HCT116 (cell line): ENCODE measurements around the gene GCSAM. TPM values are rescaled to one million over a fixed set of nuclear protein-coding genes. Genes with fewer than 3 reads are reported as not detected.

ENCODE experiments used
- ATAC-seq: fragments of 200-7000 bp; cut with Tn5 transposase; 2 replicates; pipeline ENCODE4 v1.9.1; 2020; ENCODE audit warnings: mild to moderate bottlenecking, moderate library complexity
- BruUV-seq: library from RNA; stranded (reverse); fragments of 400-500 nt; replicated peaks from 2 replicates; lab custom pipeline; 2021; lab: Mats Ljungman, UMichigan
- CTCF ChIA-PET: fragments of 300-600 bp; sonication (Branson Sonifier 250); formaldehyde crosslinking; loops from one replicate; lab custom pipeline; 2021; ENCODE audit warnings: antibody characterized with exemption; lab: Charles Lee
- POLR2A ChIA-PET: fragments of 300-600, 350-600 bp; sonication (Branson Sonifier 250); formaldehyde crosslinking; loops from one replicate; lab custom pipeline; 2021; ENCODE audit warnings: antibody characterized with exemption; lab: Charles Lee
- RAD21 ChIA-PET, 2 experiments: fragments of 300-600 bp; sonication (Branson Sonifier 250); formaldehyde crosslinking; loops; one replicate each; lab custom pipeline; 2023; ENCODE audit warnings: low total read pairs in 2 of 2; ENCODE audit not compliant: uncharacterized antibody in 2 of 2, unreplicated experiment in 2 of 2, low non-redundant PET in 1 of 2; lab: Charles Lee
- DNase-seq: peaks from one replicate; pipeline ENCODE4 v3.0.0-alpha.2; 2010; ENCODE audit warnings: low read depth, low spot score
- H2AFZ ChIP-seq: fragments of 200-600 bp; shearing (Covaris generic), sonication (generic); 2 replicates; pipeline ENCODE4 v1.6.1; 2017; ENCODE audit warnings: low read depth, mixed run types, mixed read lengths, antibody characterized with exemption, low read length; ENCODE audit not compliant: poor library complexity, severe bottlenecking
- H3K27ac ChIP-seq: 2 replicates; pipeline ENCODE4 v1.5.1; 2012; ENCODE audit warnings: low read depth, low read length
- H3K27me3 ChIP-seq: fragments of 200-600 bp; sonication (generic); 2 replicates; pipeline ENCODE4 v1.6.1; 2016; ENCODE audit warnings: mixed run types, low read length, mixed read lengths; ENCODE audit not compliant: insufficient read depth
- H3K36me3 ChIP-seq, 2 experiments: fragments of 200-500 bp in 1 of 2; fragments of 200-600 bp in 1 of 2; sonication (Bioruptor generic) in 1 of 2; sonication (generic) in 1 of 2; 2 replicates each; pipeline versions ENCODE4 v1.5.1 to v1.6.1; 2014 to 2016; ENCODE audit warnings: low read length in 2 of 2, inconsistent platforms in 1 of 2, mixed read lengths in 1 of 2, mixed run types in 1 of 2; ENCODE audit not compliant: insufficient read depth in 2 of 2, control insufficient read depth in 1 of 2
- H3K4me1 ChIP-seq, 2 experiments: fragments of 200-600 bp in 1 of 2; sonication (generic) in 1 of 2; 2 replicates each; pipeline versions ENCODE4 v1.5.1 to v1.6.1; 2012 to 2017; ENCODE audit warnings: low read length in 2 of 2, inconsistent platforms in 1 of 2, mild to moderate bottlenecking in 1 of 2, mixed read lengths in 1 of 2, mixed run types in 1 of 2, moderate library complexity in 1 of 2; ENCODE audit not compliant: insufficient read depth in 2 of 2, control insufficient read depth in 1 of 2
- H3K4me2 ChIP-seq: fragments of 200-600 bp; sonication (generic); 2 replicates; pipeline ENCODE4 v1.6.1; 2017; ENCODE audit warnings: mixed run types, low read length, mixed read lengths
- H3K4me3 ChIP-seq, 2 experiments: fragments of 200-600 bp in 1 of 2; sonication (generic) in 1 of 2; replicated peaks in 1 of 2; 2 replicates each; pipeline ENCODE4 v1.5.1; 2011 to 2016; ENCODE audit warnings: low read length in 2 of 2, control low read depth in 1 of 2, low read depth in 1 of 2, mild to moderate bottlenecking in 1 of 2, mixed read lengths in 1 of 2, mixed run types in 1 of 2
- H3K79me2 ChIP-seq: fragments of 200-600 bp; sonication (generic); 2 replicates; pipeline ENCODE4 v1.6.1; 2017; ENCODE audit warnings: mild to moderate bottlenecking, mixed run types, low read length, moderate library complexity, mixed read lengths; ENCODE audit not compliant: insufficient read depth
- H3K9ac ChIP-seq: fragments of 200-600 bp; sonication (generic); 2 replicates; pipeline ENCODE4 v1.6.1; 2016; ENCODE audit warnings: low read length, mixed read lengths
- H3K9me2 ChIP-seq: fragments of 200-600 bp; sonication (generic), shearing (Covaris generic); 2 replicates; pipeline ENCODE4 v1.6.1; 2017; ENCODE audit warnings: mixed run types, mild to moderate bottlenecking, moderate library complexity; ENCODE audit not compliant: insufficient read depth
- H3K9me3 ChIP-seq, 2 experiments: fragments of 200-500 bp in 1 of 2; fragments of 200-600 bp in 1 of 2; sonication (Bioruptor generic) in 1 of 2; sonication (generic) in 1 of 2; 2 replicates each; pipeline ENCODE4 v1.6.1; 2014 to 2017; ENCODE audit warnings: low read length in 2 of 2, mixed read lengths in 2 of 2, inconsistent platforms in 1 of 2, low read depth in 1 of 2, mild to moderate bottlenecking in 1 of 2, mixed run types in 1 of 2, moderate library complexity in 1 of 2; ENCODE audit not compliant: control insufficient read depth in 1 of 2, insufficient read depth in 1 of 2
- H4K20me1 ChIP-seq: fragments of 200-600 bp; sonication (generic), shearing (Covaris generic); 2 replicates; pipeline ENCODE4 v1.6.1; 2017; ENCODE audit warnings: mixed run types, mild to moderate bottlenecking, moderate library complexity; ENCODE audit not compliant: insufficient read depth
- CBX3 ChIP-seq: IDR thresholded peaks from 2 replicates; pipeline ENCODE4 v1.6.1; 2012; ENCODE audit warnings: low read depth
- CTCF ChIP-seq, 3 experiments: fragments of 200-600 bp in 1 of 3; sonication (generic) in 1 of 3; IDR thresholded peaks in 2 of 3; conservative IDR thresholded peaks in 1 of 3; 2 replicates each; pipeline ENCODE4 v1.5.1; 2012 to 2017; ENCODE audit warnings: low read depth in 2 of 3, low read length in 2 of 3, antibody characterized with exemption in 1 of 3, borderline replicate concordance in 1 of 3, control low read depth in 1 of 3, mild to moderate bottlenecking in 1 of 3, mixed read lengths in 1 of 3, mixed run types in 1 of 3, moderate library complexity in 1 of 3; ENCODE audit not compliant: insufficient read depth in 1 of 3
- EGR1 ChIP-seq: IDR thresholded peaks from 2 replicates; pipeline ENCODE4 v1.6.1; 2012; ENCODE audit warnings: low read depth
- ELF1 ChIP-seq: IDR thresholded peaks from 2 replicates; pipeline ENCODE4 v1.6.1; 2012; ENCODE audit warnings: low read depth, borderline replicate concordance
- EZH2 ChIP-seq: fragments of 200-600 bp; sonication (generic); IDR thresholded peaks from 2 replicates; pipeline ENCODE4 v1.6.1; 2017; ENCODE audit warnings: antibody characterized with exemption, mixed run types
- EZH2phosphoT487 ChIP-seq: fragments of 200-600 bp; IDR thresholded peaks from 2 replicates; pipeline ENCODE4 v1.6.1; 2018; ENCODE audit warnings: antibody characterized with exemption, borderline replicate concordance
- FOSL1 ChIP-seq: IDR thresholded peaks from 2 replicates; pipeline ENCODE4 v1.6.1; 2012; ENCODE audit warnings: low read depth
- MAX ChIP-seq: IDR thresholded peaks from 2 replicates; pipeline ENCODE4 v1.6.1; 2012
- POLR2AphosphoS5 ChIP-seq: IDR thresholded peaks from 2 replicates; pipeline ENCODE4 v1.6.1; 2011; ENCODE audit warnings: mild to moderate bottlenecking, low read depth, low read length, moderate library complexity
- REST ChIP-seq: IDR thresholded peaks from 2 replicates; pipeline ENCODE4 v1.6.1; 2012; ENCODE audit warnings: low read depth
- SIN3A ChIP-seq: IDR thresholded peaks from 2 replicates; pipeline ENCODE4 v1.6.1; 2012; ENCODE audit warnings: low read depth
- SP1 ChIP-seq: IDR thresholded peaks from 2 replicates; pipeline ENCODE4 v1.6.1; 2012; ENCODE audit warnings: low read depth
- SRF ChIP-seq: IDR thresholded peaks from 2 replicates; pipeline ENCODE4 v1.6.1; 2012; ENCODE audit warnings: low read depth
- TCF7L2 ChIP-seq: IDR thresholded peaks from 2 replicates; pipeline ENCODE4 v1.7.0; 2011; ENCODE audit warnings: borderline replicate concordance, inconsistent platforms; ENCODE audit not compliant: insufficient read depth, insufficient read length; ENCODE audit errors: extremely low read depth
- YY1 ChIP-seq: IDR thresholded peaks from 2 replicates; pipeline ENCODE4 v1.6.1; 2011; ENCODE audit warnings: low read length, low read depth, moderate library complexity, mild to moderate bottlenecking; ENCODE audit not compliant: insufficient replicate concordance; ENCODE audit errors: extremely low read depth
- ZBTB33 ChIP-seq: IDR thresholded peaks from 2 replicates; pipeline ENCODE4 v1.6.1; 2011; ENCODE audit warnings: mild to moderate bottlenecking, low read length, moderate library complexity; ENCODE audit not compliant: insufficient replicate concordance; ENCODE audit errors: extremely low read depth
- ZFX ChIP-seq: fragments of 450-650 bp; IDR thresholded peaks from 2 replicates; pipeline ENCODE4 v1.6.1; 2017
- ZNF274 ChIP-seq: fragments of 200-500 bp; sonication (Bioruptor generic); IDR thresholded peaks from 2 replicates; pipeline ENCODE4 v1.6.1; 2014; ENCODE audit warnings: mild to moderate bottlenecking, low read depth, low read length, inconsistent platforms
- intact Hi-C: fragments of 100-400 bp; cut with micrococcal nuclease; formaldehyde crosslinking; loops from 2 replicates; pipeline ENCODE4 v1.10.0; 2022
- total RNA-seq: library from RNA; stranded (reverse); gene quantifications from one replicate; pipeline ENCODE4 v1.2.1, GENCODE V29; 2021; ENCODE audit not compliant: unreplicated experiment

Gene GCSAM
- total RNA-seq, 1 experiment from 2014 or later, result not detected

GRCh38 chr3:112119962-112120836 lies 12.8 kb downstream of the GCSAM start:
- H3K9me2 ChIP-seq, result no peaks in the 10 kb centered on the region
- peaks cover 15 to 21% of the 10 kb centered on the region in 2 experiments; a peak in 2 of 4 replicates for H3K36me3 ChIP-seq
- no peak overlapping the region for H3K27ac ChIP-seq
- ChIA-PET CTCF (interaction anchor here (1.2 kb wide), 1 partner anchor 9 kb away, joined by 4 read pairs; no protein-coding TSS in a partner anchor), RAD21 (interaction anchor here in 1 of 2 experiments (0.6 kb wide), 1 partner anchor 212 kb away, joined by 5 read pairs; no protein-coding TSS in a partner anchor), POLR2A (no interaction called here)
- H3K4me1 ChIP-seq, result no peaks in the 10 kb centered on the region
- DNase-seq (no peak), ATAC-seq (no peak)
- intact Hi-C loops, result loop anchor here (10.0 kb wide), 1 partner anchor 855 kb away; the partner anchor contains the start of gene CD200R1
- no peak overlapping the region for H3K4me3 ChIP-seq
- no TSS peak for BruUV-seq
- no peak overlapping the region for H2AFZ ChIP-seq
- H3K79me2 ChIP-seq, result no peaks in the 10 kb centered on the region
- no peak overlapping the region for H3K9ac ChIP-seq
- no peaks in the 10 kb centered on the region for H4K20me1 ChIP-seq
- no peak overlapping the region for H3K4me2 ChIP-seq
- H3K27me3 ChIP-seq, result no peaks in the 10 kb centered on the region
- no peaks in the 10 kb centered on the region for H3K9me3 ChIP-seq
- TF ChIP-seq ELF1 (no peak), ZNF274 (no peak), CBX3 (no peak), TCF7L2 (no peak), EZH2 (no peak), EGR1 (no peak), POLR2AphosphoS5 (no peak), EZH2phosphoT487 (no peak), SP1 (no peak), YY1 (no peak), CTCF (IDR thresholded peaks at IDR 0.05 in 2 of 3, conservative IDR thresholded peaks at IDR 0.05 in 1 of 3; ENCODE audit: borderline replicate concordance in 1 of 3, insufficient read depth in 1 of 3, low read depth in 2 of 3, low read length in 2 of 3) (no peak), ZBTB33 (no peak), SIN3A (no peak), FOSL1 (no peak), MAX (no peak), SRF (no peak), REST (no peak), ZFX (no peak)
